Neuronal stem cell (in vitro differentiated cells): ENCODE measurements around the gene HARBI1.

Experiments
- DNase-seq: peaks from one replicate; pipeline ENCODE4 v3.0.0-alpha.2; 2013; ENCODE audit warnings: low spot score
- H2AFZ ChIP-seq: one replicate; pipeline ENCODE4 v1.6.1; 2013; ENCODE audit warnings: mild to moderate bottlenecking, low read length, inconsistent platforms
- H2AK5ac ChIP-seq: 2 replicates; pipeline ENCODE4 v1.6.1; 2013; ENCODE audit warnings: low read depth, mild to moderate bottlenecking, inconsistent platforms, low read length, moderate library complexity, mixed read lengths
- H2BK120ac ChIP-seq: 2 replicates; pipeline ENCODE4 v1.6.1; 2013; ENCODE audit warnings: low read depth, mild to moderate bottlenecking, inconsistent platforms, low read length, moderate library complexity, mixed read lengths
- H2BK12ac ChIP-seq: one replicate; pipeline ENCODE4 v1.6.1; 2013; ENCODE audit warnings: low read length, inconsistent platforms
- H2BK15ac ChIP-seq: 2 replicates; pipeline ENCODE4 v1.6.1; 2013; ENCODE audit warnings: mild to moderate bottlenecking, low read length, inconsistent platforms, mixed read lengths
- H2BK5ac ChIP-seq: one replicate; pipeline ENCODE4 v1.6.1; 2013; ENCODE audit warnings: inconsistent platforms, mild to moderate bottlenecking, low read length, moderate library complexity
- H3K14ac ChIP-seq: one replicate; pipeline ENCODE4 v1.6.1; 2013; ENCODE audit warnings: low read length, inconsistent platforms
- H3K18ac ChIP-seq: 2 replicates; pipeline ENCODE4 v1.6.1; 2013; ENCODE audit warnings: low read length, inconsistent platforms
- H3K23ac ChIP-seq: 2 replicates; pipeline ENCODE4 v1.6.1; 2013; ENCODE audit warnings: low read depth, mild to moderate bottlenecking, mixed read lengths, low read length, inconsistent platforms; ENCODE audit not compliant: poor library complexity
- H3K27ac ChIP-seq: replicated peaks from 3 replicates; pipeline ENCODE4 v1.5.1; 2013; ENCODE audit warnings: low read length, inconsistent platforms
- H3K27me3 ChIP-seq, 3 experiments: 2 replicates each; pipeline ENCODE4 v1.6.1; 2013; ENCODE audit warnings: low read length in 3 of 3, mild to moderate bottlenecking in 2 of 3, inconsistent platforms in 1 of 3, low read depth in 1 of 3, mixed read lengths in 1 of 3, moderate library complexity in 1 of 3; ENCODE audit not compliant: control insufficient read depth in 3 of 3, insufficient read depth in 3 of 3
- H3K36me3 ChIP-seq, 2 donors: replicated peaks in 1 of 2; 2 replicates each; pipeline ENCODE4 v1.6.1; 2013; ENCODE audit warnings: low read length in 2 of 2; ENCODE audit not compliant: control insufficient read depth in 2 of 2, insufficient read depth in 2 of 2
- H3K4ac ChIP-seq: 2 replicates; pipeline ENCODE4 v1.6.1; 2013; ENCODE audit warnings: inconsistent platforms, mild to moderate bottlenecking, low read length, moderate library complexity
- H3K4me1 ChIP-seq, 2 donors: 1 replicate in 1 of 2; 2 replicates in 1 of 2; pipeline ENCODE4 v1.6.1; 2013; ENCODE audit warnings: low read length in 2 of 2, low read depth in 1 of 2; ENCODE audit not compliant: control insufficient read depth in 2 of 2, insufficient read depth in 1 of 2
- H3K4me2 ChIP-seq: one replicate; pipeline ENCODE4 v1.6.1; 2013; ENCODE audit warnings: mild to moderate bottlenecking, low read length, inconsistent platforms; ENCODE audit not compliant: insufficient read depth, poor library complexity, severe bottlenecking
- H3K4me3 ChIP-seq, 2 donors: 2 replicates each; pipeline ENCODE4 v1.5.1; 2013; ENCODE audit warnings: low read length in 2 of 2, mild to moderate bottlenecking in 2 of 2, inconsistent platforms in 1 of 2, moderate library complexity in 1 of 2
- H3K79me1 ChIP-seq: one replicate; pipeline ENCODE4 v1.6.1; 2013; ENCODE audit warnings: low read depth, mild to moderate bottlenecking, inconsistent platforms, low read length, moderate library complexity
- H3K9ac ChIP-seq: one replicate; pipeline ENCODE4 v1.6.1; 2013; ENCODE audit warnings: mild to moderate bottlenecking, low read depth, low read length, inconsistent platforms; ENCODE audit not compliant: poor library complexity
- H3K9me3 ChIP-seq, 2 donors: replicated peaks in 1 of 2; 2 replicates each; pipeline versions ENCODE3 to v1.6.1; 2013; ENCODE audit warnings: low read length in 2 of 2, mild to moderate bottlenecking in 2 of 2, inconsistent platforms in 1 of 2, low read depth in 1 of 2, mixed read lengths in 1 of 2, moderate library complexity in 1 of 2; ENCODE audit not compliant: control insufficient read depth in 2 of 2, insufficient read depth in 1 of 2
- H4K8ac ChIP-seq: one replicate; pipeline ENCODE4 v1.6.1; 2013; ENCODE audit warnings: low read depth, mild to moderate bottlenecking, inconsistent platforms, low read length, moderate library complexity
- H4K91ac ChIP-seq: one replicate; pipeline ENCODE4 v1.6.1; 2013; ENCODE audit warnings: low read length, low read depth, mild to moderate bottlenecking, inconsistent platforms; ENCODE audit not compliant: poor library complexity
- WGBS, 2 donors: extraction: QIAGEN DNeasy Blood & Tissue Kit; methylation state at CpG; one replicate each; pipeline ENCODE4 v1.1.7; 2013; ENCODE audit warnings: missing lambda C conversion rate in 2 of 2, mixed read lengths in 1 of 2; ENCODE audit not compliant: insufficient read length in 2 of 2, insufficient replicate concordance in 1 of 2; ENCODE audit errors: extremely low coverage in 2 of 2; 5-methylcytosine and 5-hydroxymethylcytosine counted together

The HARBI1 gene

DNA sequence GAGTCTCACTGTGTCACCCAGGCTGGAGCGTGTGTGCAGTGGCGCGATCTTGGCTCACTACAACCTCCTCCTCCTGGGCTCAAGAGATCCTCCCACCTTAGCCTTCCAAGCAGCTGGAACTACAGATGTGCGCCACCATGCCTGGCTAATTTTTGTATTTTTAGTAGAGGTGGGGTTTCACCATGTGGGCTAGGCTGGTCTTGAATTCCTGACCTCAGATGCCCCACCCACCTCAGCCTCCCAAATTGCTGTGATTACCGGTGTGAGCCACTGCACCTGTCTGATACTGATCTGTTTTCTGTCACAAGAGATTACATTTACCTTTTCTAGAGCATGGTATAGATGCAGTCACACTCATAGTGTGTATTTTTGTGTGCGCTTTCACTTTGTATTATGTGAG lies 11.9 kb upstream of the HARBI1 start:
- no peak overlapping the region for H3K23ac ChIP-seq
- no peak overlapping the region for H3K4me2 ChIP-seq
- H3K14ac ChIP-seq: no peak overlapping the region
- no peak overlapping the region for H3K4ac ChIP-seq
- H3K36me3 ChIP-seq: peaks cover 4 to 71% of the 10 kb centered on the region in 2 donors
- H3K27me3 ChIP-seq: no peaks in the 10 kb centered on the region
- H3K79me1 ChIP-seq: peaks cover 7% of the 10 kb centered on the region
- H2AK5ac ChIP-seq: no peak overlapping the region
- no peak overlapping the region for H2BK12ac ChIP-seq
- H3K9ac ChIP-seq: no peak overlapping the region
- H4K91ac ChIP-seq: no peak overlapping the region
- H2AFZ ChIP-seq: no peak overlapping the region
- no peak overlapping the region for H3K27ac ChIP-seq
- no peaks in the 10 kb centered on the region for H3K9me3 ChIP-seq
- no peak overlapping the region for H2BK120ac ChIP-seq
- no peak overlapping the region for H3K18ac ChIP-seq
- H3K4me3 ChIP-seq: no peak overlapping the region
- no CpG with 5 or more reads among the region's 6 CpGs for WGBS, 2 donors
- no peak overlapping the region for H2BK15ac ChIP-seq
- no peak overlapping the region for H4K8ac ChIP-seq
- no peaks in the 10 kb centered on the region for H3K4me1 ChIP-seq
- no peak overlapping the region for H2BK5ac ChIP-seq
- DNase-seq: no peak

DNA sequence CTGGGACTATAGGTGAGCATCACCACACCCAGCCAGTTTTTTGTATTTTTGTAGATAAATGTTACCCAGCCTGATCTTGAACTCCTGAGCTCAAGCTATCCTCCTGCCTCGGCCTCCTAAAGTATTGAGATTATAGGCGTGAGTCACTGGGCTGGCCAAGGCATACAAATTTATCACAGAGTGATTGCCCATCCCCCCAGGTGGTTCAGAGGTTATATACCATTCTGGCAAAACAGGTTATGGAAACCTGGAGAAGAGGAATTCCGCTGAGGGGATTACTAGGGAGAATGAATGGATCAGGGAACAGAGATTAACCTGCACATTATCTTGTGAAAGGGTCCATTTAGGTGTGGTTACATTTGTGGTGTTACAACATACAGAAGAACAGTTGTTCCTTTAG lies 8.4 kb upstream of the HARBI1 start:
- Histone ChIP-seq H3K27me3 (no peaks in the 10 kb centered on the region), H2BK12ac (no peak overlapping the region), H3K79me1 (peaks cover 8% of the 10 kb centered on the region), H3K18ac (no peak overlapping the region), H3K4me2 (no peak overlapping the region), H3K4ac (no peak overlapping the region), H4K8ac (no peak overlapping the region), H4K91ac (no peak overlapping the region), H2BK120ac (no peak overlapping the region), H3K27ac (no peak overlapping the region), H2BK15ac (no peak overlapping the region), H3K4me3 (no peak overlapping the region), H2BK5ac (no peak overlapping the region), H3K23ac (no peak overlapping the region), H3K4me1 (no peaks in the 10 kb centered on the region), H3K36me3 (peaks cover 4 to 72% of the 10 kb centered on the region in 2 donors), H2AFZ (no peak overlapping the region), H3K9me3 (no peaks in the 10 kb centered on the region), H3K14ac (no peak overlapping the region), H2AK5ac (no peak overlapping the region), H3K9ac (no peak overlapping the region)
- no peak for DNase-seq
- no CpG with 5 or more reads among the region's 3 CpGs for WGBS, 2 donors

DNA sequence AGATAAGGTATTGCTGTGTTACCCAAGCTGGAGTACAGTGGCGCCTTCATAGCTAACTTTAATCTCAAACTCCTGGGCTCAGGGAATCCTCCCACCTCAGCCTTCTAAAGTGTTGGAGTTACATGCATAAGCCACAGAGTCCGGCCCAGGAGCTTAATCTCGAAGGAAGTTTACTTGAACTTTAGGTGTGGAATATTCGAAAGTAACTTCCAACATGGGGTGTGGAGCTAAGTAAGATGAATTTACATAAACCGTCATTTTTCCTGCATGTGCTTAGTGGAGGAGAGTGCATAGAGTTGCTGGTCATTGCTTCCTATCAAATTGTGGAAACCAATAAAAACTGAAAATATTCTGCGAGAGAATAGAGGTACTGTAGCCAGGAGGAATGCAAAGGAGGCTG lies 1.8 kb upstream of the HARBI1 start:
- H2BK5ac ChIP-seq: no peak overlapping the region

DNA sequence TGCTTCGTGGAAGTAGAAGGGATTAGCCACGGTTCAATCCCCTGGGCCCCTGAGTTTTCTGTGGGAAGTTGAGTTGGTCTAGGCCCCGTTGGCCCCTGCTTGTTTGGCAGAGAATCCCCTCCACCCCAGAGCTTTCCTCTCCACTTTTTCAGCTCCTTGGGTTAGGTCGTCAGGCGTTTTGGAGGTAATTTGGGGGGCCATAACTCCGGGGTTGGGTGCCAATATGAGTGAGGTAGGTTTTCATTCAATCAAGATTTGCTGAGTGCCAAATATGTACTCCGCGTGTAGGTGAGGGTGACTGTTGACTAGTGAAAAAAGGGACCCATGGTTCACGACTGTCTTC lies 916 bp upstream of the HARBI1 start:
- Histone ChIP-seq H2AFZ (peak overlapping the region; percentile 95), H3K27me3 (no peaks in the 10 kb centered on the region), H3K23ac (no peak overlapping the region), H2BK12ac (no peak overlapping the region), H3K79me1 (peaks cover 6% of the 10 kb centered on the region), H3K27ac (peak overlapping the region; percentile 87), H2BK5ac (peak overlapping the region; percentile 95), H3K36me3 (peaks cover 0 to 23% of the 10 kb centered on the region in 2 donors), H3K18ac (no peak overlapping the region), H3K4ac (no peak overlapping the region), H3K4me2 (peak overlapping the region; percentile 70), H3K9ac (no peak overlapping the region), H3K4me1 (peaks cover 2 to 14% of the 10 kb centered on the region in 2 donors), H3K9me3 (no peaks in the 10 kb centered on the region), H3K4me3 (peak overlapping the region; percentile 92), H4K8ac (no peak overlapping the region), H2BK15ac (no peak overlapping the region), H3K14ac (no peak overlapping the region), H4K91ac (no peak overlapping the region), H2BK120ac (no peak overlapping the region), H2AK5ac (no peak overlapping the region)
- no peak for DNase-seq
- WGBS, 2 donors: no CpG with 5 or more reads among the region's 9 CpGs

More for the DNA sequence above, 1.8 kb upstream of the HARBI1 start:
- no peak overlapping the region for H3K4me2 ChIP-seq
- no CpG with 5 or more reads among the region's 6 CpGs for WGBS, 2 donors
- no peak overlapping the region for H2AFZ ChIP-seq
- no peak overlapping the region for H2BK15ac ChIP-seq
- H3K27ac ChIP-seq: no peak overlapping the region
- H3K27me3 ChIP-seq: no peaks in the 10 kb centered on the region
- no peak overlapping the region for H2AK5ac ChIP-seq
- no peak overlapping the region for H4K91ac ChIP-seq
- no peak for DNase-seq
- H3K9ac ChIP-seq: no peak overlapping the region
- H2BK120ac ChIP-seq: no peak overlapping the region
- peaks cover 2 to 14% of the 10 kb centered on the region in 2 donors for H3K4me1 ChIP-seq
- H3K4ac ChIP-seq: no peak overlapping the region
- no peaks in the 10 kb centered on the region for H3K9me3 ChIP-seq
- peak overlapping the region in 1 of 2 donors; percentile 22 for H3K4me3 ChIP-seq
- H3K14ac ChIP-seq: no peak overlapping the region
- H2BK12ac ChIP-seq: no peak overlapping the region
- no peak overlapping the region for H4K8ac ChIP-seq
- H3K79me1 ChIP-seq: peaks cover 6% of the 10 kb centered on the region
- no peak overlapping the region for H3K18ac ChIP-seq
- H3K23ac ChIP-seq: no peak overlapping the region
- peaks cover 0 to 29% of the 10 kb centered on the region in 2 donors for H3K36me3 ChIP-seq
